Measurements from ENCODE around the gene PPARD. TPM values are rescaled to one million over a fixed set of nuclear protein-coding genes. Genes with fewer than 3 reads are reported as not detected.
A peak's percentile ranks its signal among the peaks of the same experiment; 100 is the strongest.

Gene PPARD
- total and polyA plus RNA-seq, 2 of the 13 experiments (the other 11 are each of a cell fraction or from before 2014, with no cell fraction given), result 6.1 to 13.3 TPM

DNA sequence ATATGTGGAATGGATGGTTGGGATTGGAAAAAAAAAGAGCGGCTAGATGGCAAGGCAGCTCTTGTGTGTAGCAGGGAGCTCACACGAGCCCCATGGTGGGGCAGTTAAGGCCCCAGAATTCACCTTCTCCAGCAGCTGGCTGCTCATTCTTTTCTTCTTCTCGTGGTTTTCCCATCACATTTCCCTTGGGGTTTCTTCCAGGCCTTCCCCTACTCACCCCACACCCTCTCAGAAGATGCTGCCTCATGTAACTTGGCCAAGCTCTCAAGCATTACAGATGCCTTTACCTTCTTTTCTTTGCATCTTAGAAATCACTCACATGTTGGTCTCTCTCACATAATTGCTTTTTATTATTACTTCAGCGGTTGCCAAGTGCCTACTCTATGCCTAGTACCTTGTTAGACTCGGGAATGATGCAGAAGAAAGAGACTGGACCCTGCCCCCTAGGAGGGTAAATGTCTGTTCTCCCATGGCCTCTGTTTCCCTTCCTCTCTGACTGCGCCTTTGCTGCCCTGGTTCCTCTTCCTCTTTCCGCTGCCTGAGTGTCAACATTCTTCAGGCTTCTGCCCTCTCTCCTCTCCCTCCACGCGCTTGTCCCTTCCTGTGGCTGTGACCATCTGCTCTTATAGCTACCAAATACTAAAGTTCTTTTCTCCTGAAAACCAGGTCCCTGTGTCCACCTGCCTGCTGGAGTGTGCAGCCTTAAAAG, 28.6 kb downstream of the PPARD start (continued):
- TF ChIP-seq NFKB2 (CRISPR knock-in tag; IDR thresholded peaks at IDR 0.05; ENCODE audit: borderline replicate concordance), result no peak
- TF ChIP-seq, protein P1, sequence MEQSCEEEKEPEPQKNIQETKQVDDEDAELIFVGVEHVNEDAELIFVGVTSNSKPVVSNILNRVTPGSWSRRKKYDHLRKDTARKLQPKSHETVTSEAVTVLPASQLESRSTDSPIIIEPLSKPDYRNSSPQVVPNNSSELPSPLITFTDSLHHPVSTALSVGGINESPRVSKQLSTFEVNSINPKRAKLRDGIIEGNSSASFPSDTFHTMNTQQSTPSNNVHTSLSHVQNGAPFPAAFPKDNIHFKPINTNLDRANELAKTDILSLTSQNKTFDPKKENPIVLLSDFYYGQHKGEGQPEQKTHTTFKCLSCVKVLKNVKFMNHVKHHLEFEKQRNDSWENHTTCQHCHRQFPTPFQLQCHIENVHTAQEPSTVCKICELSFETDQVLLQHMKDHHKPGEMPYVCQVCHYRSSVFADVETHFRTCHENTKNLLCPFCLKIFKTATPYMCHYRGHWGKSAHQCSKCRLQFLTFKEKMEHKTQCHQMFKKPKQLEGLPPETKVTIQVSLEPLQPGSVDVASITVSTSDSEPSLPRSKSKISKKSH (CRISPR knock-in tag; IDR thresholded peaks at IDR 0.05; ENCODE audit: borderline replicate concordance), result no peak
- no peak for TF ChIP-seq PHB2 (IDR thresholded peaks at IDR 0.05; ENCODE audit: partially characterized antibody)
- TF ChIP-seq, protein P2, sequence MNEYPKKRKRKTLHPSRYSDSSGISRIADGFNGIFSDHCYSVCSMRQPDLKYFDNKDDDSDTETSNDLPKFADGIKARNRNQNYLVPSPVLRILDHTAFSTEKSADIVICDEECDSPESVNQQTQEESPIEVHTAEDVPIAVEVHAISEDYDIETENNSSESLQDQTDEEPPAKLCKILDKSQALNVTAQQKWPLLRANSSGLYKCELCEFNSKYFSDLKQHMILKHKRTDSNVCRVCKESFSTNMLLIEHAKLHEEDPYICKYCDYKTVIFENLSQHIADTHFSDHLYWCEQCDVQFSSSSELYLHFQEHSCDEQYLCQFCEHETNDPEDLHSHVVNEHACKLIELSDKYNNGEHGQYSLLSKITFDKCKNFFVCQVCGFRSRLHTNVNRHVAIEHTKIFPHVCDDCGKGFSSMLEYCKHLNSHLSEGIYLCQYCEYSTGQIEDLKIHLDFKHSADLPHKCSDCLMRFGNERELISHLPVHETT (CRISPR knock-in tag; conservative IDR thresholded peaks at IDR 0.05), result no peak
- peak; percentile 48; the same call in 1 of the 2 replicates for TF ChIP-seq ELF3 (CRISPR knock-in tag; IDR thresholded peaks at IDR 0.05)
- TF ChIP-seq ZNF367 (CRISPR knock-in tag; IDR thresholded peaks at IDR 0.05; ENCODE audit: borderline replicate concordance), result no peak
- TF ChIP-seq ZNF703 (CRISPR knock-in tag; IDR thresholded peaks at IDR 0.05; ENCODE audit: borderline replicate concordance), result no peak
- TF ChIP-seq, protein P3, sequence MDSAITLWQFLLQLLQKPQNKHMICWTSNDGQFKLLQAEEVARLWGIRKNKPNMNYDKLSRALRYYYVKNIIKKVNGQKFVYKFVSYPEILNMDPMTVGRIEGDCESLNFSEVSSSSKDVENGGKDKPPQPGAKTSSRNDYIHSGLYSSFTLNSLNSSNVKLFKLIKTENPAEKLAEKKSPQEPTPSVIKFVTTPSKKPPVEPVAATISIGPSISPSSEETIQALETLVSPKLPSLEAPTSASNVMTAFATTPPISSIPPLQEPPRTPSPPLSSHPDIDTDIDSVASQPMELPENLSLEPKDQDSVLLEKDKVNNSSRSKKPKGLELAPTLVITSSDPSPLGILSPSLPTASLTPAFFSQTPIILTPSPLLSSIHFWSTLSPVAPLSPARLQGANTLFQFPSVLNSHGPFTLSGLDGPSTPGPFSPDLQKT (CRISPR knock-in tag; IDR thresholded peaks at IDR 0.05; ENCODE audit: borderline replicate concordance), result no peak
- TF ChIP-seq ZFP1 (CRISPR knock-in tag; IDR thresholded peaks at IDR 0.05), result no peak
- TF ChIP-seq SRSF4 (IDR thresholded peaks at IDR 0.05; ENCODE audit: low read depth, low read length, poor library complexity, severe bottlenecking), result no peak
- TF ChIP-seq ETV5 (CRISPR knock-in tag; IDR thresholded peaks at IDR 0.05; ENCODE audit: borderline replicate concordance), result peak; percentile 23; the same call in 1 of the 2 replicates
- no peak for TF ChIP-seq KLF13 (CRISPR knock-in tag; IDR thresholded peaks at IDR 0.05)
- TF ChIP-seq, protein P4, sequence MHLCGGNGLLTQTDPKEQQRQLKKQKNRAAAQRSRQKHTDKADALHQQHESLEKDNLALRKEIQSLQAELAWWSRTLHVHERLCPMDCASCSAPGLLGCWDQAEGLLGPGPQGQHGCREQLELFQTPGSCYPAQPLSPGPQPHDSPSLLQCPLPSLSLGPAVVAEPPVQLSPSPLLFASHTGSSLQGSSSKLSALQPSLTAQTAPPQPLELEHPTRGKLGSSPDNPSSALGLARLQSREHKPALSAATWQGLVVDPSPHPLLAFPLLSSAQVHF (CRISPR knock-in tag; IDR thresholded peaks at IDR 0.05), result no peak
- no peak for TF ChIP-seq ZNF678 (CRISPR knock-in tag; IDR thresholded peaks at IDR 0.05)
- TF ChIP-seq HES4 (CRISPR knock-in tag; IDR thresholded peaks at IDR 0.05; ENCODE audit: borderline replicate concordance), result no peak
- TF ChIP-seq, protein P5, sequence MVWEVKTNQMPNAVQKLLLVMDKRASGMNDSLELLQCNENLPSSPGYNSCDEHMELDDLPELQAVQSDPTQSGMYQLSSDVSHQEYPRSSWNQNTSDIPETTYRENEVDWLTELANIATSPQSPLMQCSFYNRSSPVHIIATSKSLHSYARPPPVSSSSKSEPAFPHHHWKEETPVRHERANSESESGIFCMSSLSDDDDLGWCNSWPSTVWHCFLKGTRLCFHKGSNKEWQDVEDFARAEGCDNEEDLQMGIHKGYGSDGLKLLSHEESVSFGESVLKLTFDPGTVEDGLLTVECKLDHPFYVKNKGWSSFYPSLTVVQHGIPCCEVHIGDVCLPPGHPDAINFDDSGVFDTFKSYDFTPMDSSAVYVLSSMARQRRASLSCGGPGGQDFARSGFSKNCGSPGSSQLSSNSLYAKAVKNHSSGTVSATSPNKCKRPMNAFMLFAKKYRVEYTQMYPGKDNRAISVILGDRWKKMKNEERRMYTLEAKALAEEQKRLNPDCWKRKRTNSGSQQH (CRISPR knock-in tag; IDR thresholded peaks at IDR 0.05; ENCODE audit: low read depth), result no peak
- TF ChIP-seq, protein P6, sequence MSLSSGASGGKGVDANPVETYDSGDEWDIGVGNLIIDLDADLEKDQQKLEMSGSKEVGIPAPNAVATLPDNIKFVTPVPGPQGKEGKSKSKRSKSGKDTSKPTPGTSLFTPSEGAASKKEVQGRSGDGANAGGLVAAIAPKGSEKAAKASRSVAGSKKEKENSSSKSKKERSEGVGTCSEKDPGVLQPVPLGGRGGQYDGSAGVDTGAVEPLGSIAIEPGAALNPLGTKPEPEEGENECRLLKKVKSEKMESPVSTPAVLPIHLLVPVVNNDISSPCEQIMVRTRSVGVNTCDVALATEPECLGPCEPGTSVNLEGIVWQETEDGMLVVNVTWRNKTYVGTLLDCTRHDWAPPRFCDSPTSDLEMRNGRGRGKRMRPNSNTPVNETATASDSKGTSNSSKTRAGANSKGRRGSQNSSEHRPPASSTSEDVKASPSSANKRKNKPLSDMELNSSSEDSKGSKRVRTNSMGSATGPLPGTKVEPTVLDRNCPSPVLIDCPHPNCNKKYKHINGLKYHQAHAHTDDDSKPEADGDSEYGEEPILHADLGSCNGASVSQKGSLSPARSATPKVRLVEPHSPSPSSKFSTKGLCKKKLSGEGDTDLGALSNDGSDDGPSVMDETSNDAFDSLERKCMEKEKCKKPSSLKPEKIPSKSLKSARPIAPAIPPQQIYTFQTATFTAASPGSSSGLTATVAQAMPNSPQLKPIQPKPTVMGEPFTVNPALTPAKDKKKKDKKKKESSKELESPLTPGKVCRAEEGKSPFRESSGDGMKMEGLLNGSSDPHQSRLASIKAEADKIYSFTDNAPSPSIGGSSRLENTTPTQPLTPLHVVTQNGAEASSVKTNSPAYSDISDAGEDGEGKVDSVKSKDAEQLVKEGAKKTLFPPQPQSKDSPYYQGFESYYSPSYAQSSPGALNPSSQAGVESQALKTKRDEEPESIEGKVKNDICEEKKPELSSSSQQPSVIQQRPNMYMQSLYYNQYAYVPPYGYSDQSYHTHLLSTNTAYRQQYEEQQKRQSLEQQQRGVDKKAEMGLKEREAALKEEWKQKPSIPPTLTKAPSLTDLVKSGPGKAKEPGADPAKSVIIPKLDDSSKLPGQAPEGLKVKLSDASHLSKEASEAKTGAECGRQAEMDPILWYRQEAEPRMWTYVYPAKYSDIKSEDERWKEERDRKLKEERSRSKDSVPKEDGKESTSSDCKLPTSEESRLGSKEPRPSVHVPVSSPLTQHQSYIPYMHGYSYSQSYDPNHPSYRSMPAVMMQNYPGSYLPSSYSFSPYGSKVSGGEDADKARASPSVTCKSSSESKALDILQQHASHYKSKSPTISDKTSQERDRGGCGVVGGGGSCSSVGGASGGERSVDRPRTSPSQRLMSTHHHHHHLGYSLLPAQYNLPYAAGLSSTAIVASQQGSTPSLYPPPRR (CRISPR knock-in tag; IDR thresholded peaks at IDR 0.05; ENCODE audit: borderline replicate concordance), result 0 out of 2 replicates have a peak, but pooled peaks have one; percentile 10
- TF ChIP-seq ZBTB42 (CRISPR knock-in tag; IDR thresholded peaks at IDR 0.05), result 0 out of 2 replicates have a peak, but pooled peaks have one; percentile 29

Measured in HepG2 (cell line).